ENCODE results near the gene GAPVD1. TPM values are rescaled to one million over a fixed set of nuclear protein-coding genes. Genes with fewer than 3 reads are reported as not detected.

Gene GAPVD1
- total RNA-seq, 3 donors from 2014 or later, result 49.3 to 77.0 (median 72.7) TPM

GRCh38 chr9:125268394-125269013 is 6.9 kb downstream of the GAPVD1 start:
- Histone ChIP-seq H3K9me3 (no peaks in the 10 kb centered on the region), H3K4me1 (no peaks in the 10 kb centered on the region), H3K4me3 (no peak overlapping the region), H3K27ac (no peak overlapping the region), H3K27me3 (no peaks in the 10 kb centered on the region), H3K36me3 (no peaks in the 10 kb centered on the region)
- TF ChIP-seq POLR2AphosphoS5 (IDR thresholded peaks at IDR 0.05) (no peak), POLR2A (IDR thresholded peaks at IDR 0.05) (no peak)
- no peak for DNase-seq (ENCODE audit: low spot score in 2 of 2)
- intact Hi-C loops (cut with DNase I; ENCODE audit: low total_unique reads), result no loop called here

GRCh38 chr9:125269014-125269397 is 7.4 kb downstream of the GAPVD1 start:
- H3K4me1 ChIP-seq, result no peaks in the 10 kb centered on the region
- intact Hi-C loops (cut with DNase I; ENCODE audit: low total_unique reads), result no loop called here
- TF ChIP-seq POLR2AphosphoS5 (IDR thresholded peaks at IDR 0.05), result no peak
- TF ChIP-seq CTCF (IDR thresholded peaks at IDR 0.05), result no peak
- no peak for TF ChIP-seq POLR2A (IDR thresholded peaks at IDR 0.05)

GRCh38 chr9:125271081-125271480 is 9.5 kb downstream of the GAPVD1 start:
- no peaks in the 10 kb centered on the region for H3K36me3 ChIP-seq
- intact Hi-C loops (cut with DNase I; ENCODE audit: low total_unique reads), result no loop called here

More at GRCh38 chr9:125269014-125269397, 7.4 kb downstream of the GAPVD1 start:
- no peak overlapping the region for H3K27ac ChIP-seq
- H3K27me3 ChIP-seq, result no peaks in the 10 kb centered on the region
- no peaks in the 10 kb centered on the region for H3K9me3 ChIP-seq
- no peaks in the 10 kb centered on the region for H3K36me3 ChIP-seq
- no peak overlapping the region for H3K4me3 ChIP-seq
- no peak for DNase-seq (ENCODE audit: low spot score in 2 of 2)

GRCh38 chr9:125272697-125273096 is 11.1 kb downstream of the GAPVD1 start:
- Histone ChIP-seq H3K4me3 (no peak overlapping the region), H3K36me3 (no peaks in the 10 kb centered on the region), H3K9me3 (no peaks in the 10 kb centered on the region), H3K27me3 (no peaks in the 10 kb centered on the region), H3K27ac (peak overlapping the region in 1 of 2 donors; percentile 19), H3K4me1 (no peaks in the 10 kb centered on the region)
- intact Hi-C loops (cut with DNase I; ENCODE audit: low total_unique reads), result no loop called here
- no peak for DNase-seq (ENCODE audit: low spot score in 2 of 2)
- no peak for TF ChIP-seq CTCF (IDR thresholded peaks at IDR 0.05)
- no peak for TF ChIP-seq POLR2A (IDR thresholded peaks at IDR 0.05)
- TF ChIP-seq POLR2AphosphoS5 (IDR thresholded peaks at IDR 0.05), result no peak

More at GRCh38 chr9:125271081-125271480, 9.5 kb downstream of the GAPVD1 start:
- peak overlapping the region in 1 of 2 donors; percentile 29 for H3K27ac ChIP-seq
- no peak overlapping the region for H3K4me3 ChIP-seq
- H3K27me3 ChIP-seq, result no peaks in the 10 kb centered on the region
- no peak for DNase-seq (ENCODE audit: low spot score in 2 of 2)
- H3K4me1 ChIP-seq, result no peaks in the 10 kb centered on the region
- TF ChIP-seq POLR2AphosphoS5 (IDR thresholded peaks at IDR 0.05) (no peak), CTCF (IDR thresholded peaks at IDR 0.05) (no peak), POLR2A (IDR thresholded peaks at IDR 0.05) (no peak)
- H3K9me3 ChIP-seq, result no peaks in the 10 kb centered on the region

GRCh38 chr9:125276771-125277170 is 15.1 kb downstream of the GAPVD1 start:
- DNase-seq (ENCODE audit: low spot score in 2 of 2), result no peak
- no peaks in the 10 kb centered on the region for H3K27me3 ChIP-seq
- H3K36me3 ChIP-seq, result no peaks in the 10 kb centered on the region
- intact Hi-C loops (cut with DNase I; ENCODE audit: low total_unique reads), result no loop called here
- H3K4me1 ChIP-seq, result no peaks in the 10 kb centered on the region
- no peak overlapping the region for H3K27ac ChIP-seq
- H3K4me3 ChIP-seq, result no peak overlapping the region
- H3K9me3 ChIP-seq, result no peaks in the 10 kb centered on the region
- TF ChIP-seq CTCF (IDR thresholded peaks at IDR 0.05) (no peak), POLR2A (IDR thresholded peaks at IDR 0.05) (no peak), POLR2AphosphoS5 (IDR thresholded peaks at IDR 0.05) (no peak)

All from breast epithelium (tissue), 4 donors.